HG03571 (cell line): ENCODE measurements around the gene PNLIP.

Source experiments
- ATAC-seq: cut with Tn5 transposase; IDR thresholded peaks from one replicate; pipeline ENCODE4 v1.9.1; 2021; ENCODE audit not compliant: unreplicated experiment

Gene PNLIP

DNA sequence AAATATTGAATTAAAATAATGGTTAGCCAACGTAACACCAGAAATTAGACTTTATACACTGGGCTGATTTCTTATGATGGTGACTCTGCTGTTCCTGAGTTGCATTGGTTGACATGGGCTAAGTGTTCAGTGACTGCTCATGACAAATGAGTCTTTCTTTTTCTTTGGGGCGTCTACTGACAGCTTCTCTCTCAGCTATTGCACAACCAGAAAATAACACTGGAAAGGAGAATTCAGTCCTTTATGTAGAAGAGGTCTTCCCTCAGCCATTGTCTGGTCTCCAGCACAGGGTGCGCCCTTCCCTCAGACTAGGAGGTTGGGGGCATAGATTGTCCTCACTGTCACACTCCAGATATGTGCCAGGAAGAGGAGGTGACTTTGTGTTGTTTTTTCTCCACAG lies 21.6 kb downstream of the PNLIP start:
- ATAC-seq = no peak

DNA sequence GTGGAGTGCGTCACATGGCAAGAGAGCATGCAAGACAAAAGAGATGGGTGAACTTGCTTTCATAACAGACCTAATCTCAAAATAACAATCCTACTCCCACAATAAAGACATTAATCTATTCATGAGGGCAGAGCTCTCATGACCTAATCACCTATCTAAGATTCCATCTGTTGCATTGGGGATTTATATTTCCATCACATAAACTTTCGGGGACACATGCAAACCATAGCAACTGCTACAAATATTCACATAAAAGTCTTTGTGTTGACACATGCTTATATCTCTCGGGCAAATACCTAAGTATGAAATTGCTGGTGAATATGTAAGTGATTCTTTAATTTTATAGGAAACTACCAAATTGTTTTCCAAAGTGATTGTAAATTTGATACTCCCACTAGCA lies 29.1 kb downstream of the PNLIP start:
- ATAC-seq = no peak

DNA sequence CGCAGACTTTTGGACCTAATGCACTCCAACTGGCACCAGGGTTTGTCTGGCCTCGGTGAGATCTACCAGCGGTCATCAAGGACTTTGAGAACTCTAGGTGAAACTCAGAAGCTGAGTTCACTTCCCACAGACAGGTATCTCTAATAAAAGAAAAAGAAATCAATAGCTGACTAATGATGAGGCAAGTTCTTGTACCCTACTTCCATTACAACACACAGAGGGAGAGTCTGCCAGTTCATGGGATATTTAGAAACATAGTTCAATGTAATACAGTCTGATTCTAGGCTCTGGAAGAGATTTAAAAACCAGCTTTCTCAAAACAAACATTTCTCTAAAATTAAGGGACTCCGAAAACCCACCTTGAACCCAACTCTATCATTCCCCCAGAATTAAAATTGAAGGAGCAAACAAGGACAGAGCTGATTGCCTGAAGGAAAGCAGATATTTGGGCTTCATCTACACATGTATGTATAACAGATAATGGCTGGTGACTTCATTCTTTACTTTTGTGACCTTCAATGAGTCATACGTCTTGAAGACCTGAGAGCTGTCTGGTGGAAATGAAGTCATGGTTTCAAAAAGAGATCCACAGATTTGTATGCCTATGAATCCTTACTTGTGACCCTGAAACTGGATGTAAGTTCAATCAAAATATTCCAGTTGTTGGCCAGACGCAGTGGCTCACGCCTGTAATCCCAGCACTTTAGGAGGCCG lies 42.3 kb downstream of the PNLIP start:
- no peak for ATAC-seq

DNA sequence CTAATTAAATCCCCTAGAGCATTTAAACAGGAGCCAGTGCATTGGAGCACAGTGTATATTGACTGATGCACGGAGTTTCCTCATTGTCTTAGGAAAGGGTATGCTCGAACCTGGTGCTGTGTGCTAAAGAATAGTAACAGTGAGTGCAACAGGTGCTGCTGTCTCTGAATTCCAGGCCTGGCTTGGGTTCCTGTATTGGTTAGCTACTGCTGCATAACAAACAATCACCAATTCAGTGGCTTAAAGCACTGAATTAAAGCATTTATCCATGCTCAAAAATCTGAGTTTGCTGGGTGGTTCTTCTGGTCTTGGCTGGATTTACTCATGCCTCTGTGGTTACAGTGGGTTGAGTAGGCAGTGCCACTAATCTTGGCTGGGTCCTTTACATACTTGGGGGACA lies 43.3 kb downstream of the PNLIP start:
- no peak for ATAC-seq

DNA sequence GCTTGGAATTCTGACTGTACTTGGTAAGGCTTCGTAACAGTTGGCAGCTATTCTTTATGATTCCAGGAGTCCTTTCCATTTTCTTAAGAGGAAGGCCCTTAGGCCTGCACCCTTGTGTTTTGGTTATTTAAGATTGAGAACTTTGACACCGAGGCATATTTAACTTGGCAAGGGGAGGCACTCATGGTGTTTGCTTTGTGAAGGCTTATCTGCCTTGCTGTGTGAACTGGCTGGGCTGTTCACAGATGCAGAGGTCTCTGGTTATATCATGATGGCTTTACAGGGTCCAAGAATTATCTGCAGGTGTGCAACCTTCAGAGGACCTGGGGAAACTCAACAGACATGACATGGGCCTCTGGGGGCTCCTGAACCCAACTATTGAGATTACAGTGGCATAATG lies 44.2 kb downstream of the PNLIP start:
- ATAC-seq = no peak

DNA sequence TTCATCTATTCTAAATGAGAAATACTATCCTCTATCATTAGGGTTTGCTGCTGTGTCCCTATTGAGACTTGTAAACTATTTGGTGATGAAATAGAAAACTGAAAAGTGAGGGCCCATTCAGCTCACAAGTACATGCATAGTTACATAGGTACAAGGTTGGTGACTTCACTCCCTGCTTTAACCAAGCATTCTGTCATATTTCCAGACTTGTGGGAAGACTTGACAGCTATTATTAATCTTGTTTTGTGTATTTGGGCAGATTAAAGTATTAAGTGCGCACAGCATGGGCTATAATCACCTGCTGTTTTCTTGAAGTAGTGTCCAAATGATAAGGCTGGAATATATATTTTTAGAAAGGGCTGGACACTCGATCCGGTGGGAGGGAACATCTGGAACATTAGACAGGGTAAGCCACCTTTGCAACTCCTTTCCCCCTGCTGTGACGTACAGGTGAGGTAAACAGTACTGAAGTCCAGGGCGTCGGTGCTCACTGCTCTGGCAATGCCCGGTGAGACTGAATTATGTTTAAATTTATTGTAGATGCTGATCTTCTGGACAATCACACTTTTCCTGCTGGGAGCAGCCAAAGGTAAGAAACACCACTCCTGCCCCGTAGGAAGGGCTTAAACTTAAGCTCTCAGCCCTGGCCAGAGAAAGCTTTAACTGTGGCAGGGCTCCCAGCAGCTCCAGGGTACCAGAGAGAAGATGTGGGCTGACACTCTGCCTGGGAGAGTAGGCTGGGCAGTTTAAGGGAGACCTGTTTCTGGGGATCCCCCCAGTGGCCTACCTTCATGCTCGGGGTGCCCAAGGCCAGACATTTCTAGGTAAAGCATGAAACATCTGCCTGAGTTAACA lies 45.1 kb downstream of the PNLIP start, which contains the start of gene PNLIPRP1:
Gene PNLIPRP1, plus strand, starts transcription at position 370 of the 855 bp plus-strand sequence. Its CDS starts 171 bp downstream, at position 541.
- ATAC-seq = no peak

DNA sequence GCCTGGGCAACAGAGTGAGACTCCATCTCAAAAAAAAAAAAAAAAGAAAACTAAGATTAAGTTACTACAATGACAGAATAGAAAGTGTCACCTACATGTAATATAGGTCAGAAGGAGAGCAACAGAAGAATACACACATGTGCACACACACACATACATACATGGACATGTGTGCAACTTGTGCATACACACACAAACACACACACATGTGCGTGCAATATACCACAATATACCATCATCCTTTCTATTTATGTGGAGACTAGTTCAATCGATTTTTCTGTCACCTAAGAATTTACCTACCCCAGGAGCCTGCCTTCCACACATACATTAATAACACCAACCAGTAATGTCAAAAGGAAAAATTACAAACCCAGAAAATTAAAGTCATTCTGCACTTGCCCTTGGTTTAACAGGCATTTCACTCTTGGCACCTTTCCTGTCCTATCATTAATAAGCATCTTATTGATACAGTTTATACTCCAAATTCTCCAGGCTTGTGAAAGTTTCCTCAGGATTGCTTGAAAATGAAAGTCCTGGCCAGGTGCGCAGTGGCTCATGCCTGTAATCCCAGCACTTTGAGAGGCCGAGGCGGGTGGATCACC lies 47.5 kb downstream of the PNLIP start:
- no peak for ATAC-seq

DNA sequence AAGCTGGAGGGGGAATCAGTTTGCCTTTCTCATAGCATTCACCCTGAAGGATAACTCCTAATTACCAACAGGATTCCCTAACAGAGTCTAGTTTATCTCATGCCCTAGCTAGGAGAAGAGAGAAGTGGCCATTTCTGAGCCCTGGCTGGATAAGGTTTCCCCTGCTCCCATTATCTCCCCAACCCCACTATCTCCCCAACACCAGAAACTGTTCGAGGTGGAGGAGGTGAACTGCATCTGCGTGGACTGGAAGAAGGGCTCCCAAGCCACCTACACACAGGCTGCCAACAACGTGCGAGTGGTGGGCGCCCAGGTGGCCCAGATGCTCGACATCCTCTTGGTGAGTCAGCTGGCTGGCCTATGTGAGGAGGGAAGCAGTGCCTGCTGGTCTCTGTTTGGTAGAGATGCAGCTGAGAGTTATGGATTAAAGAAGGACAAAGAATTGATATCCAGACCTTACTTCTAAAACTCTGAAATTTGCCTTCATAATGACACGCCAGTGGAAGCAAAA lies 48.8 kb downstream of the PNLIP start:
- ATAC-seq = no peak

DNA sequence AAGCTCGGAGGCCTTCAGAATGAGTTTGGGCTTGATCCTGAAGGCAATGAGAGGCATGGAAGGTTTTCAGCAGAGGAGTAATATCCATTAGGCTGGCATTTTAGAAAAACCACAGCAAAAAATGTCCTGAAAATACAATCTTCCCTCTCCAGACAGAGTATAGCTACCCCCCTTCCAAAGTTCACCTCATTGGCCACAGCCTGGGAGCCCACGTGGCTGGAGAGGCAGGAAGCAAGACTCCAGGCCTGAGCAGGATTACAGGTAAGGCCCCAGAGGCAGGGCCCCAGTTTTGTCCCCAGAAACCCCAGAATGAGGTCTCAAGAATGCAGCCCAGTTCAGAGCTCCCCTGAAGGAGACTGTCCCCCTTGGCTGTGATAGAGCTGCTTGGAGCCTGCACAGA lies 50.3 kb downstream of the PNLIP start:
- ATAC-seq = no peak

DNA sequence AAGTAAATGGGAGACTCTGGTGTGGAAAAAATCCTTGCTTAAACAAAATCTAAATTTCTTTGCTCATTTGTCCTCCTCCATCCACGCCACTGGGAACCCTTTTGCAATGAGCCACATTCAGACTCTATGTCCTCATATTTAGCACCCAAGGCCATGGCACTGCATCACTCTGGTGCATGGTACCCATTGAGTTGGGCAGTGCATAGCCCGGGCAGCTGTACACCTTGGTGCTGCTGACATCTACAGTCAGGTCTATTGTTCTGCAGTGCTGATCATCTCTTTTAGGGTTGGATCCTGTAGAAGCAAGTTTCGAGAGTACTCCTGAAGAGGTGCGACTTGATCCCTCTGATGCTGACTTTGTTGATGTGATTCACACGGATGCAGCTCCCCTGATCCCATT lies 51.8 kb downstream of the PNLIP start:
- no peak for ATAC-seq

DNA sequence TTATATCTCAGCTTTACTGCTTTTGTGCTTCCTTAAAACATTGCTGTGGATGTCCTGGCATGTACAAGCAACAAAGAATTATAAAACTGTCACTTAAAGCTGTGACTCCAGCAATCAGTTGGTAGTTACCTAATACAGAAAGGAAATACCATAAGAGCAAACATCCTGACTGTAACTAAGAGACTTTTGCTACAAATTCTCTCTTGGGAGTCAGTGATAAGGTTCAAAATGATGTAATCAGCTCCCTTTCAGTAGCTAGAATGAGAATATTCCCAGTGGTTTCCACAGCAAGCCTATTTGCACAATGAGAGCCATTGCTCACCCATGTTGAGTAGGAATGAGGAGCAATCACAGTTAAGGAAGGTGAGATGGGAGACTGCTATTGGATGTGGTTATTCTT lies 52.6 kb downstream of the PNLIP start:
- no peak for ATAC-seq

DNA sequence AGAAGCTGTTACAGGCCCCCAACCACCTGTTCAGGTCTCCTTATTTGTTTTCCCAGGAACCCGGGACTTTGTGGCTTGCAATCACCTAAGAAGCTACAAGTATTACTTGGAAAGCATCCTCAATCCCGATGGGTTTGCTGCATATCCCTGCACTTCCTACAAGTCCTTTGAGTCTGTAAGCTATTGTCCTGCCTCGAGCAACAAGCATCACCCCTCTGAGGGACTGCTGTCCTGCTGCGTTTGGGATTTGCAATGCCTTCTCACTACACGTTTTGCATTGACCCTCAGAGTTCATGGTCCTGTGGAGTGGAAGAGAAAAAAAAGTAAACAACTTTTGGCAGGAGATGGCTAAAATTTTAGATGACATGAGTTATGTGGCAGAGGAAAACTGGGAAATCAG lies 54.3 kb downstream of the PNLIP start:
- ATAC-seq = no peak

DNA sequence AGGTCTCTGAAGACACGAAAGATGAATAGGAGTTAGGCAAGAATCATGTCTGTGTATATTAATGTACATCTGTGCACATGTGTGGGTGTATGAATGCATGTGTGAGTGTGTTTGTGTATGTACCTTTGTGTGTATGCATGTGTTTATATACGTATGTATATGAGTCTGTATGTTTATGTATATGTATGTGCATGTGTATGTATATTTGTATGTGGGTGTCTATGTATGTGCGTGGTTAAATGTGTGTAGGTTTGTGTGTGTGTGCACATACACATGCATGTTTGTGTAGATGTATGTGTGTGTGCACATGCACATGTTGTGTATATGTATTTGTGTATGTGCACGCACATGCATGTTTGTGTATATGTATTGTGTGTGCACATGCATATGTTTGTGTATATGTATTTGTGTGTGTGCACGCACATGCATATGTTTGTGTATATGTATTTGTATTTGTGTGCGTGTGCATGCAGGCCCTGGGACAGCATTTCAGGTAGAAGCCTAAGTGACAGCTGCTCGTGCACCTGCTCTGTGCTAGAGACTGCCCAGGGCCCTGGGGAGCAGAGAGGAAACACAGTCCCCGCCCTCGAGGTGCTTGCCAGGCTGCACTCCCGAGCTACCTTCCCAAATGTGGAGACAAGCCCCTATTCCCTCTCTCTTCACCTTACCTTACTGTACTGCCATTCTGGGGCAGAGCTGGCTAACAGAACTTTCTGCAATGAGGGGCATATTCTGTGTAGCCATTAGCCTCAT lies 57.1 kb downstream of the PNLIP start:
- ATAC-seq = no peak

DNA sequence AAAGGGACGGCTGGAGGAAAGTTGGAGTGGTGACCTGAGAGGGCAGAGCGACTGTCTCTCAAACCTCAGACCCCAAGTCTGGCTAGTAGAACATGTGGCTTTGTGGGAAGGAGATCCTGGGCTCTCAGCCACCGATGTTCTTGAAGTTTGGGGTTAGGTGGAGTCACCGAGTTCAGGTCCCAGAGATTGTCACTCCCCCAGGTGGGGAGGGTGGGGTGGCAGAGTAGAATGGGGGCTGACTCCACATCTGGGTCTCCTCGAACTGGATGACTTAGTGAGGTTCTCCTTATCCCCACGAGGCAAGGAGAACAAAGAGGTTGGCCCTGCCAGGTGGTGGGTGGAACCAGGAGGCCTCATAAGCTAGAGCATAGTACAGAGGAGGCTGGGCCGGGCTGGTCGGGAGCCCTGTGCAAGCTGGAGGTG lies 60.3 kb downstream of the PNLIP start:
- no peak for ATAC-seq

DNA sequence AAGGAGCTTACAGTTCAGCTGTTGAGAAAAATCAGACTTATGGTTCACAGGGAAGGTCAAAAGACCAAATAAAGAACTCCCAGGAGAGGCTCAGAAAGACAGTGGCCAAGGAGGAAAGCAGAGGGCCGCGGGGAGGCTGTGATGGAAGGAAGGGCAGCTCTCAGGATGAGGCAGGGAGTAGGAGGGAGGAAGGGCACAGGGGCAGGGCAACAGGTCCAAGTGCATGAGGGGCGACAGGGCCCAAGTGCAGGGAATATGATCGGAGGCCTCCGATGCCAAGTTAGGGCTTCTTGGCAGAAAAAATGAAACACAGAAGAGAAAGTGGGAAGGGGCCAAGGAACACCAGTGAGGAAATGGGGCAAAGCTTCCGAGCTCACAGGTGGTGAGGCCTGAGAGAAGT lies 61.6 kb downstream of the PNLIP start:
- ATAC-seq = no peak

DNA sequence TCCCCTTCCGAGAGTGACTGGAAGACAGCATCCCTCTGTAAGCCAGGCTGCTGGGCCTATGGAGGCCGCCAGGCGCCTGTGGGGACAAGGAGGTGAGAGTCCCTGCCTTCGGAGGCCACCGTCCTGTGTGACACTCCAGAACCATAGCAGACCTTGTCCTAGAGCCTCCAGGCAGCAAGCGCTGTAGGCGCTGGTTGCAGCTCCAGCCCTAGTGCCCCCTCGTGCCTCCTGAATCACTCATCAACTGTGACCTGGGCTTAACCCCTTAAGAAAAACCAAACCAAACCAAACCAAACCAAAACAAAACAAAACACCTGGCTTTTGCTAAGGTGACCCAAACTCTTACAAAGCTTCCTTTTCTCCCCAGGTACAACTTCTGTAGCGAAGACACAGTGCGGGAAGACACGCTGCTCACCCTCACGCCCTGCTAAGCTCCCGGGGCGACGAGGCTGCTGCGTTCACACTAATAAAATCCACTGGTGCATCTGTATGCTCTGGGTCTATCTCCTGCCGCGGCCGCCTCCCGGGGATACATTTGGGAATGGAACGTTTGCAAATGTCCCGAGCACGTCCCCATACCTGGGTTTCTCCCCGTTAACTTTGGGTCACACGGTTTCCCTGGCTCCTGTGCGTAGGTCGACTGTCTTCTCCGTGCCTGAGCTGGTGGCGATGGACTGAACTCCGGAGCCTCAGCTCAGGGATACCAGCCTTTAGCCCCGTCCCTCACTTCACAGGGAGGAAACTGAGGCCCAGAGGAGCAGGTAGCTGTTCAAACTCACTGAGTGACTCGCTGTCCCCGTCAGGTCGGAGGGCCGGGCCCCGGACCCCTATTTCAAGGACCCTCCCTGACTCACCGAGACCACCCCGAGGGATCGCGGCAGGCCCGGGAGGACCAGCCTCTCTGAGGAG lies 63.2 kb downstream of the PNLIP start:
- ATAC-seq = no peak

DNA sequence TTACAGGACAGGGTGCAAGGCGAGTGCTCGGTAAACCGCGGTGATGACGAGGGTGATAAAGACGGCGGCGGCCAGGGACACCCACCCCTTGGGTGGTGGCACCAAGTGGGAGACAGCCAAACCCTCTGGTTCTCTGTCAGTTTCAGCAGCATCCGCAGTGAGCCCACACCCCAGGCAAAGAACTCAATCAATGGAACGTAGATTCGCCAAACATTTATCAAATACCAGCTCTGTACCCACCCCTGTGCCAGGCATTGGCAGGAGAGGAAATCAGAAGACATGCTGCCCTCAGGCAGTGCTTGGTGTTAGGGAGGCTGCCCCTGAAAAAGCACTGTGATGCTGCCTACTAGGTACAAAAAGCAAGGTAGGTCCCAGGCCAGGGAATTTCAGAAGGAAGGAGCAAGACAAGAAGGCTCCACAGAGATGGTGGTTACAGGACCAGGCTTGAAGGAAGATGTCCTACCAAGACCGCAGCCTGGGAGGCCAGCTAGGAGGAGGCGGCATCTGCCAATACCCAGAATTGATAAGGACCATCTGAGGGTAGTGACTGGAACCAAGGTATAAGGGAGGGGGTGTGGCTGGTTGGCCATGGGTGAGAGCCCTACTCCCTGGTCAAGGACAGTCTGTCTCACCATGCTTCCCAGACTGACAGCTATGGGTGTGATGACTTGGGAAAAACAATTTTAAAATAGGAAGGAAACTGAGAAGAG lies 64.9 kb downstream of the PNLIP start:
- no peak for ATAC-seq

DNA sequence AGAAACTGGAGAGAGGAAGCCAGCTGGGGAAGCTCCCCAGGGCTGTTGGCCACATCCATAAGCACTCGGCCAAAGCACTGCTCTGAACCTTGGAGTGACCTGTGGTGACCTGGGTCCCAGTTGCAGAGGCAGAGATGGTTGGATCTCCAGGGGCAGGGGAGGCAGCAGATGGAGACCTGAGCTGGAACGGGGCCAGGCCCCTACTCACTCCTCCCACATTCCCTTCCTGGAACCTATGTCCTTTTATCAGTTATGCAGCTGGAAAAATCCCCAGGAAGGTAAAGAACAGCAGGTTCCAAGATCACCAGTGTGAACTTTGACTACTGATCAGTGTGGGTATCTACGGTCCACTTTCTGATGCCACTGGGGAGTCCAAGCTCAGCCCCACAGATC lies 65.4 kb downstream of the PNLIP start:
- no peak for ATAC-seq

DNA sequence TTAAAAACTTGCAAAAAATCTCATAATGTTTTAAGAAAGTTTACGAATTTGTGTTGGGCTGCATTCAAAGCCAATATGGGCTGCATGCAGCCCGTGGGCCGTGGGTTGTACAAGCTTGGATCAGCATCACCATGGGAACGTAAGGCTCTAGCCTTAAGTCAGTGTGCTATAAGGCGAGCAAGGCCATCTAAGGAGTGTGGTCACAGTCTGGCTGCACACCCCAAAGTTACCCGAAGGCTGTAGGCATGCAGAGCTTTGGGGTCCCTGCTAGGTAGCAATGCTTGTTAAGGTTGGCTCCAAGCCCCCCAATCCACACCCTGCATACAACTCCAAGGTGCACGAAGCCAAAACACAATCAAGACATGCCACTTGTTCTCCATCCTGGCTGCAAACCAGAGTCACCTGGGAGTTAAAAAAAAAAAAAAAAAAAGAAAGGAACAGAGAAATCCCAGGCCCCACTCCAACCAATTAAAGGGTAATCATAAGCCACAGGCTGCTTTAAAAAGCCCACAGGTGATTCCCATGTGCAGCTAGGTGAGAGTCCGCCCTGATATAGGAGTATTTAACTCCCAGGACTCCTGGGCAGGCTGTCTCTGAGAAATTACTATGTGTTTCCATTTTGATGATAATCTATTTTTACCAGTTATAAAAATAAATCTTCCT lies 66.5 kb downstream of the PNLIP start:
- no peak for ATAC-seq
